ENCODE data around the gene KRTAP5-4. TPM values are rescaled to one million over a fixed set of nuclear protein-coding genes. Genes with fewer than 3 reads are reported as not detected.
"Not testable (repeated sequence)": the region's sequence is repeated elsewhere in the genome, so short reads cannot be mapped to it uniquely, and the experiment has no call there.

Gene KRTAP5-4
- total and polyA plus RNA-seq, 4 donors, result not detected

- no peak for TF ChIP-seq CTCF (IDR thresholded peaks at IDR 0.05; ENCODE audit: control extremely low read depth, extremely low read depth)
- Histone ChIP-seq H3K4me3 (no peak within 1 kb of the TSS), H3K4me1 (ENCODE audit: control insufficient read depth in 5 of 5, insufficient read depth in 5 of 5, low read length in 5 of 5) (no peaks in the 10 kb centered on the region), H3K9ac (ENCODE audit: insufficient read depth in 1 of 2, low read length in 2 of 2) (no peak within 1 kb of the TSS), H3K9me3 (ENCODE audit: control insufficient read depth in 4 of 4, insufficient read depth in 3 of 4, low read length in 3 of 4) (no peaks in the 10 kb centered on the region), H3K27me3 (ENCODE audit: control insufficient read depth in 3 of 3, insufficient read depth in 3 of 3, low read length in 2 of 3) (peaks cover 0 to 25% (median 9%) of the 10 kb centered on the region in 3 donors), H3K27ac (ENCODE audit: low read depth in 1 of 2, low read length in 1 of 2) (no peak within 1 kb of the TSS), H3K36me3 (ENCODE audit: control insufficient read depth in 4 of 4, insufficient read depth in 4 of 4, low read length in 4 of 4) (no peaks in the 10 kb centered on the region)
- ATAC-seq (ENCODE audit: insufficient read depth, low FRiP score), result no peak
- DNase-seq, result no peak
- 57 to 73% methylated on average over 3 to 4 of the region's 4 CpGs for WGBS, 2 donors
These were observed 24.0 kb downstream of the KRTAP5-4 start, which contains the start of gene KRTAP5-2 for GRCh38 chr11:1597994-1598380. TSS of gene KRTAP5-2 (minus strand) at chr11:1598294. CDS start at chr11:1598250, 44 bp downstream.

GRCh38 chr11:1597331-1597993, 24.5 kb downstream of the KRTAP5-4 start:
- no peak overlapping the region for H3K27ac ChIP-seq (ENCODE audit: low read depth in 1 of 2, low read length in 1 of 2)
- H3K9me3 ChIP-seq (ENCODE audit: control insufficient read depth in 4 of 4, insufficient read depth in 3 of 4, low read length in 3 of 4), result no peaks in the 10 kb centered on the region
- ATAC-seq (ENCODE audit: insufficient read depth, low FRiP score) (no peak), DNase-seq (no peak)
- TF ChIP-seq CTCF (IDR thresholded peaks at IDR 0.05; ENCODE audit: control extremely low read depth, extremely low read depth), result no peak
- H3K36me3 ChIP-seq (ENCODE audit: control insufficient read depth in 4 of 4, insufficient read depth in 4 of 4, low read length in 4 of 4), result no peaks in the 10 kb centered on the region
- peaks cover 0 to 26% (median 11%) of the 10 kb centered on the region in 3 donors for H3K27me3 ChIP-seq (ENCODE audit: control insufficient read depth in 3 of 3, insufficient read depth in 3 of 3, low read length in 2 of 3)
- 82 to 85% methylated on average over 10 of the region's 10 CpGs for WGBS, 2 donors
- H3K4me3 ChIP-seq, result no peak overlapping the region
- H3K4me1 ChIP-seq (ENCODE audit: control insufficient read depth in 5 of 5, insufficient read depth in 5 of 5, low read length in 5 of 5), result no peaks in the 10 kb centered on the region
- no peak overlapping the region for H3K9ac ChIP-seq (ENCODE audit: insufficient read depth in 1 of 2, low read length in 2 of 2)

- not testable (repeated sequence) for H3K4me3 ChIP-seq; ATAC-seq (ENCODE audit: insufficient read depth, low FRiP score); H3K9me3 ChIP-seq (ENCODE audit: control insufficient read depth in 4 of 4, insufficient read depth in 3 of 4, low read length in 3 of 4); H3K27ac ChIP-seq (ENCODE audit: low read depth in 1 of 2, low read length in 1 of 2); H3K9ac ChIP-seq (ENCODE audit: insufficient read depth in 1 of 2, low read length in 2 of 2); H3K4me1 ChIP-seq (ENCODE audit: control insufficient read depth in 5 of 5, insufficient read depth in 5 of 5, low read length in 5 of 5); DNase-seq; H3K36me3 ChIP-seq (ENCODE audit: control insufficient read depth in 4 of 4, insufficient read depth in 4 of 4, low read length in 4 of 4)
- WGBS, 2 donors, result 62 to 66% methylated on average over 19 of the region's 19 CpGs
- H3K27me3 ChIP-seq (ENCODE audit: control insufficient read depth in 3 of 3, insufficient read depth in 3 of 3, low read length in 2 of 3), result peaks cover 0 to 29% (median 12%) of the 10 kb centered on the region in 3 donors
These were observed 25.3 kb downstream of the KRTAP5-4 start for GRCh38 chr11:1596576-1597121.

GRCh38 chr11:1595994-1596575, 25.9 kb downstream of the KRTAP5-4 start:
- not testable (repeated sequence) for ATAC-seq (ENCODE audit: insufficient read depth, low FRiP score); H3K4me3 ChIP-seq; H3K9ac ChIP-seq (ENCODE audit: insufficient read depth in 1 of 2, low read length in 2 of 2); H3K36me3 ChIP-seq (ENCODE audit: control insufficient read depth in 4 of 4, insufficient read depth in 4 of 4, low read length in 4 of 4); H3K4me1 ChIP-seq (ENCODE audit: control insufficient read depth in 5 of 5, insufficient read depth in 5 of 5, low read length in 5 of 5); H3K9me3 ChIP-seq (ENCODE audit: control insufficient read depth in 4 of 4, insufficient read depth in 3 of 4, low read length in 3 of 4); H3K27ac ChIP-seq (ENCODE audit: low read depth in 1 of 2, low read length in 1 of 2)
- 52% methylated on average over 11 of the region's 11 CpGs for WGBS, 2 donors
- H3K27me3 ChIP-seq (ENCODE audit: control insufficient read depth in 3 of 3, insufficient read depth in 3 of 3, low read length in 2 of 3), result peaks cover 0 to 29% (median 12%) of the 10 kb centered on the region in 3 donors
- DNase-seq, result peak in 1 of 3 donors; percentile 22

Measured in lung (tissue), 12 donors.